ENCODE measurements around the gene SART3. TPM values are rescaled to one million over a fixed set of nuclear protein-coding genes. Genes with fewer than 3 reads are reported as not detected.

SART3 gene
- total RNA-seq, 2 donors from 2014 or later, result 54.1 to 112 TPM

DNA sequence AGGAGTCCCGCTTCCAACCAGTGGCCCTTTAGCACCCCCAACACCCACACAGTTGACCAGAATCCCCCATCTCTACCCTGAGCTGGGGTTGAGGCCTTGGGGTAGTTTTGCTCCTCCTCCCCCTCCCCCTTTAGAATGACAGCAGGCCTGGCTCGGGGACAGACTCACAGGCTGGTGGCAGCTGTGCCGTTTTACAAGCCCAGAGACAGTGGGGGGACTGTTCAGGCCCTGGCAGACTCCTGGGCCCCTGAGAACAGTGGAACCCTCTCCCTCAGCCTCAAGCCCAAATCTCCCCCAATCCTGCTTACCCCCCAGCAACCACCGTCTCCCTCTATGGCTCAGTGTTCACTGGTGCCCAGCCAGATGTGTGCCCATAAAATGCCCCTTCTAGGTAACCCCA lies 26.9 kb upstream of the SART3 start:
- 62% methylated on average over 4 of the region's 4 CpGs for WGBS
- TF ChIP-seq POLR2AphosphoS5 (IDR thresholded peaks at IDR 0.05), result no peak
- no peak for TF ChIP-seq POLR2A (IDR thresholded peaks at IDR 0.05)
- TF ChIP-seq, protein P1, sequence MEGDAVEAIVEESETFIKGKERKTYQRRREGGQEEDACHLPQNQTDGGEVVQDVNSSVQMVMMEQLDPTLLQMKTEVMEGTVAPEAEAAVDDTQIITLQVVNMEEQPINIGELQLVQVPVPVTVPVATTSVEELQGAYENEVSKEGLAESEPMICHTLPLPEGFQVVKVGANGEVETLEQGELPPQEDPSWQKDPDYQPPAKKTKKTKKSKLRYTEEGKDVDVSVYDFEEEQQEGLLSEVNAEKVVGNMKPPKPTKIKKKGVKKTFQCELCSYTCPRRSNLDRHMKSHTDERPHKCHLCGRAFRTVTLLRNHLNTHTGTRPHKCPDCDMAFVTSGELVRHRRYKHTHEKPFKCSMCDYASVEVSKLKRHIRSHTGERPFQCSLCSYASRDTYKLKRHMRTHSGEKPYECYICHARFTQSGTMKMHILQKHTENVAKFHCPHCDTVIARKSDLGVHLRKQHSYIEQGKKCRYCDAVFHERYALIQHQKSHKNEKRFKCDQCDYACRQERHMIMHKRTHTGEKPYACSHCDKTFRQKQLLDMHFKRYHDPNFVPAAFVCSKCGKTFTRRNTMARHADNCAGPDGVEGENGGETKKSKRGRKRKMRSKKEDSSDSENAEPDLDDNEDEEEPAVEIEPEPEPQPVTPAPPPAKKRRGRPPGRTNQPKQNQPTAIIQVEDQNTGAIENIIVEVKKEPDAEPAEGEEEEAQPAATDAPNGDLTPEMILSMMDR (IDR thresholded peaks at IDR 0.05), result no peak
- DNase-seq (ENCODE audit: low spot score), result no peak

DNA sequence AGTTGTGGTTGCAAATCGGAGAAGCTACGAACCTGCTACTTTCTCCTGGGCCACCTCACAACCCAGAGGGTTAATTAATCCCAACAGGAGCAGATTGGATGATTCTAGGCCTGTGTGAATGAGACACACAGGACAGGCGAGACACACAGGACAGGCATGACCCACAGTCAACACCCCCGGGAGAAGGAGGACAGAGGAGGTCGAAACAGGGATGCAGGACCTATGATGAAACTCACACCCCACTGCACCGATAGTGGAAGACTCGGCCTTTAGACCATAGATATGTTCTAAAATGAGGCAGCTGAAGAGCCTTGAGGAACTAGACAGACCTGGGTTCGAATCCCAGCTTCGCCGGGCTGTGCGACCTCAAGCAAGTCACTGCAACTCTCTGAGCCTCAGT lies 25.3 kb upstream of the SART3 start:
- Histone ChIP-seq H3K27me3 (replicated peaks; ENCODE audit: insufficient read depth) (no peaks in the 10 kb centered on the region), H3K36me3 (no peaks in the 10 kb centered on the region), H3K4me3 (no peak overlapping the region), H3K4me1 (replicated peaks) (no peaks in the 10 kb centered on the region), H3K9me3 (no peaks in the 10 kb centered on the region), H3K27ac (no peak overlapping the region)
- WGBS, result 92% methylated on average over 11 of the region's 11 CpGs
- TF ChIP-seq, protein P1 (IDR thresholded peaks at IDR 0.05), result no peak
- no peak for TF ChIP-seq POLR2A (IDR thresholded peaks at IDR 0.05)
- no peak for TF ChIP-seq POLR2AphosphoS5 (IDR thresholded peaks at IDR 0.05)
- no peak for DNase-seq (ENCODE audit: low spot score)
- intact Hi-C loops (cut with DNase I), result no loop called here

More for the DNA sequence above, 26.9 kb upstream of the SART3 start:
- H3K27ac ChIP-seq, result no peak overlapping the region
- H3K4me1 ChIP-seq (replicated peaks), result no peaks in the 10 kb centered on the region
- no peaks in the 10 kb centered on the region for H3K27me3 ChIP-seq (replicated peaks; ENCODE audit: insufficient read depth)
- no peaks in the 10 kb centered on the region for H3K9me3 ChIP-seq
- no peaks in the 10 kb centered on the region for H3K36me3 ChIP-seq
- intact Hi-C loops (cut with DNase I), result no loop called here
- no peak overlapping the region for H3K4me3 ChIP-seq

DNA sequence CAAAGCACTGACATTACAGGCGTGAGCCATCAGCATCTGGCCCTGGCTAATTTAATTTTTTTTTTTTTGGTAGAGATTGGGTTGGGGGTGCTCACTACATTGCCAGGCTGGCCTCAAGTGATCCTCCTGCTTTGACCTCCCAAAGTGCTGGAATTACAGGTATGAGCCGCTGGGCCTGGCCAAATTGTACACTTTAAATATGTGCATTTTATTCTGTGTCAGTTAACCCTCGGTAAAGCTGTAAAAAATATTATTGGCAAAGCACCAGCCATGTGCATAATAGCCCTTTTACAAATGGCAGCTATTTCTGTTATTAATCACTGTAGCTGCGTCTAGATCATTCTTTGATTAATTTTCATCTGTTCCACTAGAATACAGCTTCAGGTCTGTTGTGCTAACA lies 24.9 kb upstream of the SART3 start:
- no peak for DNase-seq (ENCODE audit: low spot score)
- no peaks in the 10 kb centered on the region for H3K4me1 ChIP-seq (replicated peaks)
- H3K9me3 ChIP-seq, result no peaks in the 10 kb centered on the region
- no peak for TF ChIP-seq POLR2A (IDR thresholded peaks at IDR 0.05)
- no peak for TF ChIP-seq POLR2AphosphoS5 (IDR thresholded peaks at IDR 0.05)
- TF ChIP-seq, protein P1 (IDR thresholded peaks at IDR 0.05), result no peak
- no peak overlapping the region for H3K4me3 ChIP-seq
- no peak overlapping the region for H3K27ac ChIP-seq
- intact Hi-C loops (cut with DNase I), result no loop called here
- H3K36me3 ChIP-seq, result no peaks in the 10 kb centered on the region
- no peaks in the 10 kb centered on the region for H3K27me3 ChIP-seq (replicated peaks; ENCODE audit: insufficient read depth)
- WGBS, result 55% methylated on average over 4 of the region's 4 CpGs

DNA sequence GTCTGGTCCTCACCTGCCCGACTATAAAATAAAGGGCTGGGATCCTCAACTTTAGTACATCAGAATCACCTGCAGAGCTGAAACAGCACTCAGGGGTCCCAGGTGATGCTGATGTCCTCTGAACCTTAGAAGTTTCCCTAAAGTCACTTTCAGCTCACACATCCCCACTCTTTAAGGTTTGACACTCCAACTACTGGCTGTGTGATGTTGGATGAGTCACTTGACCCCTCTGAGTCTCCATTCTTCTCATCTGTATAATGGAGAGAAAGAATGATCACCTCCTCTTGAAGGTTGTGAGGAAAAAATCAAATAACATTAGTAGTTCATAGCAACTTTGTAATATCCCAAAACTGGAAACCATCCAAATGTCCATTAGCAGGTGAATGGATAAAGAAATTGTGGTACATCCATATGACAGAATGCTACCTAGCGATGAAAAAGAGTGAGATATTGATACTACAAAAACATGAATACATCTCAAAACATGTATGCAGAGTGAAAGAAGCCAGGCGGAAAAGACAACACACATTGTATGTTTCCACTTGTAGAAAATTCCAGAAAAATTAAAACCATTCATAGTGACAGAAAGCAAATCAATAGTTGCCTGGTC lies 23.6 kb upstream of the SART3 start:
- no peaks in the 10 kb centered on the region for H3K9me3 ChIP-seq
- TF ChIP-seq POLR2AphosphoS5 (IDR thresholded peaks at IDR 0.05) (no peak), POLR2A (IDR thresholded peaks at IDR 0.05) (no peak)
- TF ChIP-seq, protein P1 (IDR thresholded peaks at IDR 0.05), result no peak
- DNase-seq (ENCODE audit: low spot score), result no peak
- intact Hi-C loops (cut with DNase I), result no loop called here
- H3K27ac ChIP-seq, result no peak overlapping the region
- no peaks in the 10 kb centered on the region for H3K4me1 ChIP-seq (replicated peaks)
- H3K36me3 ChIP-seq, result no peaks in the 10 kb centered on the region
- 72% methylated on average over 3 of the region's 3 CpGs for WGBS
- H3K4me3 ChIP-seq, result no peak overlapping the region
- no peaks in the 10 kb centered on the region for H3K27me3 ChIP-seq (replicated peaks; ENCODE audit: insufficient read depth)

DNA sequence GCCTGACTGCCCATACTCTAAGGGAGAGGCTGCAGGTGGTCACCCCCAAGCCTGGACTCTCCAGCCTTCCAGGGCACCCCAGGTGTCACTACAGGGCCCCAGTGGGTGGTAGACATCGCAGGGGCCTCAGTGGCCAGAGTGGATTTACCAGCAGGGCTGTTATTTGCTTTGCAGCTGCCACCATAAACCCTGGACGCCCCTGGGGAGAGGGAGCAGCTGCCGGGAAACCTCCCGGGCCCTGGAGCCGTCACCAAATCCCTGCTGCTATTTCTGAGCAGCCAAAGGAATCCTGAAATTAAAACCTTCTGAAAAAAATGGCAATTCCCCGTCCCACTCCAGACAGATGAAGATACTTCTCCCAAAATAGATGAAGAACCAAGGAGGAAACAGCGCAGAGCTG lies 23.0 kb upstream of the SART3 start:
- no peaks in the 10 kb centered on the region for H3K9me3 ChIP-seq
- H3K36me3 ChIP-seq, result no peaks in the 10 kb centered on the region
- no peak for DNase-seq (ENCODE audit: low spot score)
- intact Hi-C loops (cut with DNase I), result no loop called here
- TF ChIP-seq POLR2AphosphoS5 (IDR thresholded peaks at IDR 0.05) (no peak), POLR2A (IDR thresholded peaks at IDR 0.05) (no peak)
- TF ChIP-seq, protein P1 (IDR thresholded peaks at IDR 0.05), result no peak
- no peaks in the 10 kb centered on the region for H3K4me1 ChIP-seq (replicated peaks)
- H3K4me3 ChIP-seq, result no peak overlapping the region
- H3K27ac ChIP-seq, result no peak overlapping the region
- H3K27me3 ChIP-seq (replicated peaks; ENCODE audit: insufficient read depth), result no peaks in the 10 kb centered on the region
- WGBS, result 46% methylated on average over 6 of the region's 7 CpGs

Measured in prostate gland (tissue), 2 donors.